HCT116 (cell line): Measurements from ENCODE around the gene FOXB1. TPM values are rescaled to one million over a fixed set of nuclear protein-coding genes. Genes with fewer than 3 reads are reported as not detected.

Source experiments
- ATAC-seq: fragments of 200-7000 bp; cut with Tn5 transposase; 2 replicates; pipeline ENCODE4 v1.9.1; 2020; ENCODE audit warnings: mild to moderate bottlenecking, moderate library complexity
- BruUV-seq: library from RNA; stranded (reverse); fragments of 400-500 nt; replicated peaks from 2 replicates; lab custom pipeline; 2021; lab: Mats Ljungman, UMichigan
- CTCF ChIA-PET: fragments of 300-600 bp; sonication (Branson Sonifier 250); formaldehyde crosslinking; loops from one replicate; lab custom pipeline; 2021; ENCODE audit warnings: antibody characterized with exemption; lab: Charles Lee
- POLR2A ChIA-PET: fragments of 300-600, 350-600 bp; sonication (Branson Sonifier 250); formaldehyde crosslinking; loops from one replicate; lab custom pipeline; 2021; ENCODE audit warnings: antibody characterized with exemption; lab: Charles Lee
- RAD21 ChIA-PET, 2 experiments: fragments of 300-600 bp; sonication (Branson Sonifier 250); formaldehyde crosslinking; loops; one replicate each; lab custom pipeline; 2023; ENCODE audit warnings: low total read pairs in 2 of 2; ENCODE audit not compliant: uncharacterized antibody in 2 of 2, unreplicated experiment in 2 of 2, low non-redundant PET in 1 of 2; lab: Charles Lee
- DNase-seq: peaks from one replicate; pipeline ENCODE4 v3.0.0-alpha.2; 2010; ENCODE audit warnings: low read depth, low spot score
- H2AFZ ChIP-seq: fragments of 200-600 bp; shearing (Covaris generic), sonication (generic); 2 replicates; pipeline ENCODE4 v1.6.1; 2017; ENCODE audit warnings: low read depth, mixed run types, mixed read lengths, antibody characterized with exemption, low read length; ENCODE audit not compliant: poor library complexity, severe bottlenecking
- H3K27ac ChIP-seq: 2 replicates; pipeline ENCODE4 v1.5.1; 2012; ENCODE audit warnings: low read depth, low read length
- H3K27me3 ChIP-seq: fragments of 200-600 bp; sonication (generic); 2 replicates; pipeline ENCODE4 v1.6.1; 2016; ENCODE audit warnings: mixed run types, low read length, mixed read lengths; ENCODE audit not compliant: insufficient read depth
- H3K36me3 ChIP-seq, 2 experiments: fragments of 200-500 bp in 1 of 2; fragments of 200-600 bp in 1 of 2; sonication (Bioruptor generic) in 1 of 2; sonication (generic) in 1 of 2; 2 replicates each; pipeline versions ENCODE4 v1.5.1 to v1.6.1; 2014 to 2016; ENCODE audit warnings: low read length in 2 of 2, inconsistent platforms in 1 of 2, mixed read lengths in 1 of 2, mixed run types in 1 of 2; ENCODE audit not compliant: insufficient read depth in 2 of 2, control insufficient read depth in 1 of 2
- H3K4me1 ChIP-seq, 2 experiments: fragments of 200-600 bp in 1 of 2; sonication (generic) in 1 of 2; 2 replicates each; pipeline versions ENCODE4 v1.5.1 to v1.6.1; 2012 to 2017; ENCODE audit warnings: low read length in 2 of 2, inconsistent platforms in 1 of 2, mild to moderate bottlenecking in 1 of 2, mixed read lengths in 1 of 2, mixed run types in 1 of 2, moderate library complexity in 1 of 2; ENCODE audit not compliant: insufficient read depth in 2 of 2, control insufficient read depth in 1 of 2
- H3K4me2 ChIP-seq: fragments of 200-600 bp; sonication (generic); 2 replicates; pipeline ENCODE4 v1.6.1; 2017; ENCODE audit warnings: mixed run types, low read length, mixed read lengths
- H3K4me3 ChIP-seq, 2 experiments: fragments of 200-600 bp in 1 of 2; sonication (generic) in 1 of 2; replicated peaks in 1 of 2; 2 replicates each; pipeline ENCODE4 v1.5.1; 2011 to 2016; ENCODE audit warnings: low read length in 2 of 2, control low read depth in 1 of 2, low read depth in 1 of 2, mild to moderate bottlenecking in 1 of 2, mixed read lengths in 1 of 2, mixed run types in 1 of 2
- H3K79me2 ChIP-seq: fragments of 200-600 bp; sonication (generic); 2 replicates; pipeline ENCODE4 v1.6.1; 2017; ENCODE audit warnings: mild to moderate bottlenecking, mixed run types, low read length, moderate library complexity, mixed read lengths; ENCODE audit not compliant: insufficient read depth
- H3K9ac ChIP-seq: fragments of 200-600 bp; sonication (generic); 2 replicates; pipeline ENCODE4 v1.6.1; 2016; ENCODE audit warnings: low read length, mixed read lengths
- H3K9me2 ChIP-seq: fragments of 200-600 bp; sonication (generic), shearing (Covaris generic); 2 replicates; pipeline ENCODE4 v1.6.1; 2017; ENCODE audit warnings: mixed run types, mild to moderate bottlenecking, moderate library complexity; ENCODE audit not compliant: insufficient read depth
- H3K9me3 ChIP-seq, 2 experiments: fragments of 200-500 bp in 1 of 2; fragments of 200-600 bp in 1 of 2; sonication (Bioruptor generic) in 1 of 2; sonication (generic) in 1 of 2; 2 replicates each; pipeline ENCODE4 v1.6.1; 2014 to 2017; ENCODE audit warnings: low read length in 2 of 2, mixed read lengths in 2 of 2, inconsistent platforms in 1 of 2, low read depth in 1 of 2, mild to moderate bottlenecking in 1 of 2, mixed run types in 1 of 2, moderate library complexity in 1 of 2; ENCODE audit not compliant: control insufficient read depth in 1 of 2, insufficient read depth in 1 of 2
- H4K20me1 ChIP-seq: fragments of 200-600 bp; sonication (generic), shearing (Covaris generic); 2 replicates; pipeline ENCODE4 v1.6.1; 2017; ENCODE audit warnings: mixed run types, mild to moderate bottlenecking, moderate library complexity; ENCODE audit not compliant: insufficient read depth
- ATF3 ChIP-seq: IDR thresholded peaks from 2 replicates; pipeline ENCODE4 v1.6.1; 2012
- CEBPB ChIP-seq: IDR thresholded peaks from 2 replicates; pipeline ENCODE4 v1.6.1; 2012; ENCODE audit warnings: low read depth
- EGR1 ChIP-seq: IDR thresholded peaks from 2 replicates; pipeline ENCODE4 v1.6.1; 2012; ENCODE audit warnings: low read depth
- ELF1 ChIP-seq: IDR thresholded peaks from 2 replicates; pipeline ENCODE4 v1.6.1; 2012; ENCODE audit warnings: low read depth, borderline replicate concordance
- EZH2phosphoT487 ChIP-seq: fragments of 200-600 bp; IDR thresholded peaks from 2 replicates; pipeline ENCODE4 v1.6.1; 2018; ENCODE audit warnings: antibody characterized with exemption, borderline replicate concordance
- JUND ChIP-seq: IDR thresholded peaks from 2 replicates; pipeline ENCODE4 v1.6.1; 2012
- MAX ChIP-seq: IDR thresholded peaks from 2 replicates; pipeline ENCODE4 v1.6.1; 2012
- POLR2A ChIP-seq: IDR thresholded peaks from 2 replicates; pipeline ENCODE4 v1.7.0; 2011; ENCODE audit warnings: borderline replicate concordance; ENCODE audit not compliant: insufficient read depth, insufficient read length; ENCODE audit errors: extremely low read depth
- SP1 ChIP-seq: IDR thresholded peaks from 2 replicates; pipeline ENCODE4 v1.6.1; 2012; ENCODE audit warnings: low read depth
- ZBTB33 ChIP-seq: IDR thresholded peaks from 2 replicates; pipeline ENCODE4 v1.6.1; 2011; ENCODE audit warnings: mild to moderate bottlenecking, low read length, moderate library complexity; ENCODE audit not compliant: insufficient replicate concordance; ENCODE audit errors: extremely low read depth
- ZFX ChIP-seq: fragments of 450-650 bp; IDR thresholded peaks from 2 replicates; pipeline ENCODE4 v1.6.1; 2017
- ZNF274 ChIP-seq: fragments of 200-500 bp; sonication (Bioruptor generic); IDR thresholded peaks from 2 replicates; pipeline ENCODE4 v1.6.1; 2014; ENCODE audit warnings: mild to moderate bottlenecking, low read depth, low read length, inconsistent platforms
- intact Hi-C: fragments of 100-400 bp; cut with micrococcal nuclease; formaldehyde crosslinking; loops from 2 replicates; pipeline ENCODE4 v1.10.0; 2022
- total RNA-seq: library from RNA; stranded (reverse); gene quantifications from one replicate; pipeline ENCODE4 v1.2.1, GENCODE V29; 2021; ENCODE audit not compliant: unreplicated experiment
- TF ChIP-seq, protein P1 (sequence below): IDR thresholded peaks from 2 replicates; pipeline ENCODE4 v1.6.1; 2012; ENCODE audit warnings: low read depth

FOXB1 gene
- total RNA-seq, 1 experiment from 2014 or later = not detected

DNA sequence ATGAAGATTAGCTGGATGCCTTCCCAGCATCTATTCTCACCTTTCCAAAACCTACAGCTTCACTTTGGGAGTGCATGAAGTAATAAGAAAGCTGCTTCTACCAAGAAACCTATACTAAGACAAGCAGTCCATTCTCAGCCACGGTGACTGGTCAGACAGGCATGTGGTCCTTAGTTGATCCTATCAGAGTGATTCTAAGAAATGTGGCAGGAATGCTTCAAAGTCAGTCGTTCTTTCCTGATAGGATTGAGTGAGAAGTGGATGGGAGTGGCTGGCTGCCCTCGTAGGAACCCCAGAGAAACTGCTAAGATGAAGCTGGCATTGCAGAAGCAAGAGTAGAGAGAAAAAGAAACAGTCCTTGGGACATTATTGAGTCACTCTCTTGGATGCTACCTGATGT lies 16.6 kb downstream of the FOXB1 start:
- Histone ChIP-seq H3K27ac (no peak overlapping the region), H3K9me3 (no peaks in the 10 kb centered on the region), H2AFZ (no peak overlapping the region)
- BruUV-seq = no TSS peak
- TF ChIP-seq CEBPB (no peak), EZH2phosphoT487 (no peak), JUND (no peak), POLR2A (no peak), ELF1 (no peak), ZNF274 (no peak), MAX (no peak), ZBTB33 (no peak), SP1 (no peak), ZFX (no peak), EGR1 (no peak), ATF3 (no peak)
- TF ChIP-seq, protein P1, sequence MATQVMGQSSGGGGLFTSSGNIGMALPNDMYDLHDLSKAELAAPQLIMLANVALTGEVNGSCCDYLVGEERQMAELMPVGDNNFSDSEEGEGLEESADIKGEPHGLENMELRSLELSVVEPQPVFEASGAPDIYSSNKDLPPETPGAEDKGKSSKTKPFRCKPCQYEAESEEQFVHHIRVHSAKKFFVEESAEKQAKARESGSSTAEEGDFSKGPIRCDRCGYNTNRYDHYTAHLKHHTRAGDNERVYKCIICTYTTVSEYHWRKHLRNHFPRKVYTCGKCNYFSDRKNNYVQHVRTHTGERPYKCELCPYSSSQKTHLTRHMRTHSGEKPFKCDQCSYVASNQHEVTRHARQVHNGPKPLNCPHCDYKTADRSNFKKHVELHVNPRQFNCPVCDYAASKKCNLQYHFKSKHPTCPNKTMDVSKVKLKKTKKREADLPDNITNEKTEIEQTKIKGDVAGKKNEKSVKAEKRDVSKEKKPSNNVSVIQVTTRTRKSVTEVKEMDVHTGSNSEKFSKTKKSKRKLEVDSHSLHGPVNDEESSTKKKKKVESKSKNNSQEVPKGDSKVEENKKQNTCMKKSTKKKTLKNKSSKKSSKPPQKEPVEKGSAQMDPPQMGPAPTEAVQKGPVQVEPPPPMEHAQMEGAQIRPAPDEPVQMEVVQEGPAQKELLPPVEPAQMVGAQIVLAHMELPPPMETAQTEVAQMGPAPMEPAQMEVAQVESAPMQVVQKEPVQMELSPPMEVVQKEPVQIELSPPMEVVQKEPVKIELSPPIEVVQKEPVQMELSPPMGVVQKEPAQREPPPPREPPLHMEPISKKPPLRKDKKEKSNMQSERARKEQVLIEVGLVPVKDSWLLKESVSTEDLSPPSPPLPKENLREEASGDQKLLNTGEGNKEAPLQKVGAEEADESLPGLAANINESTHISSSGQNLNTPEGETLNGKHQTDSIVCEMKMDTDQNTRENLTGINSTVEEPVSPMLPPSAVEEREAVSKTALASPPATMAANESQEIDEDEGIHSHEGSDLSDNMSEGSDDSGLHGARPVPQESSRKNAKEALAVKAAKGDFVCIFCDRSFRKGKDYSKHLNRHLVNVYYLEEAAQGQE = no peak
- TF ChIP-seq, all 23 proteins: peak for 0
- ATAC-seq (no peak), DNase-seq (no peak)
- Histone ChIP-seq H3K4me3 (no peak overlapping the region), H3K27me3 (peaks cover 36% of the 10 kb centered on the region), H3K4me1 (no peaks in the 10 kb centered on the region), H4K20me1 (no peaks in the 10 kb centered on the region), H3K4me2 (no peak overlapping the region), H3K79me2 (no peaks in the 10 kb centered on the region), H3K9ac (no peak overlapping the region), H3K9me2 (no peaks in the 10 kb centered on the region), H3K36me3 (no peaks in the 10 kb centered on the region)
- ChIA-PET CTCF (no interaction called here), RAD21 (no interaction called here), POLR2A (no interaction called here)
- intact Hi-C loops = no loop called here
